Uterus (tissue), 4 donors: ENCODE measurements around the gene SPIB. TPM values are rescaled to one million over a fixed set of nuclear protein-coding genes. Genes with fewer than 3 reads are reported as not detected.
A peak's percentile ranks its signal among the peaks of the same experiment; 100 is the strongest.

ENCODE experiments used
- DNase-seq, 2 donors: peaks; one replicate each; pipeline ENCODE4 v3.0.0-alpha.2; 2019 to 2020
- H3K27ac ChIP-seq, 2 donors: fragments of 200-600 bp; sonication (generic); 1 replicate in 1 of 2; 2 replicates in 1 of 2; pipeline ENCODE4 v1.5.1; 2016 to 2018
- H3K27me3 ChIP-seq, 2 donors: fragments of 200-600 bp; sonication (generic); one replicate each; pipeline ENCODE4 v1.5.1; 2018 to 2019; ENCODE audit warnings: control low read depth in 1 of 2
- H3K36me3 ChIP-seq, 2 donors: fragments of 200-600 bp; sonication (generic); one replicate each; pipeline ENCODE4 v1.5.1; 2019; ENCODE audit warnings: control low read depth in 1 of 2
- H3K4me1 ChIP-seq, 2 donors: fragments of 200-600 bp; sonication (generic); one replicate each; pipeline ENCODE4 v1.5.1; 2018 to 2019; ENCODE audit warnings: control low read depth in 1 of 2
- H3K4me3 ChIP-seq, 2 donors: fragments of 200-600 bp; sonication (generic); 1 replicate in 1 of 2; 2 replicates in 1 of 2; pipeline ENCODE4 v1.5.1; 2018 to 2019; ENCODE audit warnings: mild to moderate bottlenecking in 1 of 2
- H3K9me3 ChIP-seq, 2 donors: fragments of 200-600 bp; sonication (generic); one replicate each; pipeline ENCODE4 v1.5.1; 2019; ENCODE audit warnings: control low read depth in 1 of 2
- CTCF ChIP-seq, 4 experiments: fragments of 200-600 bp in 2 of 4; fragments of 450-650 bp in 2 of 4; sonication (generic) in 2 of 4; IDR thresholded peaks; one replicate each; pipeline ENCODE4 v1.5.1; 2016 to 2019; ENCODE audit warnings: antibody characterized with exemption in 4 of 4, mild to moderate bottlenecking in 2 of 4, moderate library complexity in 1 of 4
- POLR2A ChIP-seq, 2 donors: fragments of 450-650 bp; IDR thresholded peaks; one replicate each; pipeline ENCODE4 v1.6.1; 2016; ENCODE audit warnings: antibody characterized with exemption in 2 of 2, mild to moderate bottlenecking in 1 of 2, moderate library complexity in 1 of 2
- intact Hi-C: fragments of 100-400 bp; cut with DNase I; formaldehyde crosslinking; loops from one replicate; pipeline ENCODE4 v1.15.1; 2023; ENCODE audit warnings: low total_unique reads
- total RNA-seq, 4 donors: library from RNA; depleted of rRNA in 3 of 4; stranded (reverse); fragments of >200 nt in 3 of 4; gene quantifications; one replicate each; pipeline versions ENCODE4 v1.1.0 to v1.2.4, GENCODE V29; 2014 to 2023
- donor health status: DM: yes; HTN: yes; CAD: no.

The SPIB gene
- total RNA-seq, 4 donors from 2014 or later, result under 0.01 to 2.1 TPM; not detected in 2

GRCh38 chr19:50431343-50432220 is 12.8 kb downstream of the SPIB start:
- Histone ChIP-seq H3K36me3 (no peaks in the 10 kb centered on the region), H3K4me3 (peak overlapping the region; percentile 36 to 42), H3K27me3 (peaks cover 0 to 7% of the 10 kb centered on the region in 2 donors), H3K4me1 (no peaks in the 10 kb centered on the region), H3K27ac (peak overlapping the region in 1 of 2 donors; percentile 20), H3K9me3 (no peaks in the 10 kb centered on the region)
- TF ChIP-seq CTCF (IDR thresholded peaks at IDR 0.05), result no peak
- TF ChIP-seq POLR2A (IDR thresholded peaks at IDR 0.05), result no peak
- intact Hi-C loops, result no loop called here
- DNase-seq, result peak; percentile 76 to 81

- H3K9me3 ChIP-seq, result no peaks in the 10 kb centered on the region
- no peaks in the 10 kb centered on the region for H3K4me1 ChIP-seq
- H3K4me3 ChIP-seq, result peak within 1 kb of the TSS; percentile 36 to 42
- intact Hi-C loops, result no loop called here
- DNase-seq, result no peak
- H3K27me3 ChIP-seq, result peaks cover 0 to 7% of the 10 kb centered on the region in 2 donors
- H3K27ac ChIP-seq, result no peak within 1 kb of the TSS
- no peak for TF ChIP-seq POLR2A (IDR thresholded peaks at IDR 0.05)
- no peak for TF ChIP-seq CTCF (IDR thresholded peaks at IDR 0.05)
- H3K36me3 ChIP-seq, result no peaks in the 10 kb centered on the region
Measured at GRCh38 chr19:50432221-50433028, 13.7 kb downstream of the SPIB start, which contains the start of gene MYBPC2. TSS of gene MYBPC2 (plus strand) at chr19:50432892. CDS start at chr19:50432954, 62 bp downstream.

GRCh38 chr19:50433201-50434180 is 14.8 kb downstream of the SPIB start:
- Histone ChIP-seq H3K27ac (no peak overlapping the region), H3K36me3 (no peaks in the 10 kb centered on the region), H3K4me3 (no peak overlapping the region), H3K9me3 (no peaks in the 10 kb centered on the region), H3K4me1 (no peaks in the 10 kb centered on the region), H3K27me3 (peaks cover 0 to 7% of the 10 kb centered on the region in 2 donors)
- intact Hi-C loops, result no loop called here
- DNase-seq, result no peak
- TF ChIP-seq CTCF (IDR thresholded peaks at IDR 0.05), result no peak
- no peak for TF ChIP-seq POLR2A (IDR thresholded peaks at IDR 0.05)

GRCh38 chr19:50434525-50434924 is 15.8 kb downstream of the SPIB start:
- peaks cover 0 to 7% of the 10 kb centered on the region in 2 donors for H3K27me3 ChIP-seq
- H3K27ac ChIP-seq, result no peak overlapping the region
- no peak for TF ChIP-seq POLR2A (IDR thresholded peaks at IDR 0.05)
- no peaks in the 10 kb centered on the region for H3K4me1 ChIP-seq
- no peak for DNase-seq
- H3K36me3 ChIP-seq, result no peaks in the 10 kb centered on the region
- intact Hi-C loops, result no loop called here
- H3K9me3 ChIP-seq, result no peaks in the 10 kb centered on the region
- no peak overlapping the region for H3K4me3 ChIP-seq

DNA sequence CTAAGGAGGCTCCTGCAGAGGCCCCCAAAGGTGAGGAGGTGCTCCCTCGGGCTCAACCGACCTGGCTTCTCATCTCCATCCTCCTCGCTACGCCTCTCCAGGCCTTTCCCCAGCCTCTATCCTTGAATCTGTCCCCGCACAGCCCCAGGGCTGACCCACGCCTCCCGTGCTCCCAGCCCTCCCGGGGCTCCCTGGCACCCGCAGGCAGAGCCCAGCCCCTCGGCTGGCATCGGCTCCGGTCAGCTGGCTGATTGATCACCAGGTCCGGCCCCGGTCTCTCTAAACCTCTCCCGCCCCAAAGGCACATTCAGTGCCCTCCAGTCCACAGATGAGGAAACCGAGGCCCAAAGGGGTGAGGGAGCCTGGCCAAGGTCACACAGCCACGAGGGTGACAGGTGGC is 16.5 kb downstream of the SPIB start:
- Histone ChIP-seq H3K4me1 (no peaks in the 10 kb centered on the region), H3K27ac (no peak overlapping the region), H3K36me3 (no peaks in the 10 kb centered on the region), H3K27me3 (peaks cover 0 to 7% of the 10 kb centered on the region in 2 donors), H3K9me3 (no peaks in the 10 kb centered on the region), H3K4me3 (no peak overlapping the region)
- intact Hi-C loops, result no loop called here
- no peak for TF ChIP-seq POLR2A (IDR thresholded peaks at IDR 0.05)
- TF ChIP-seq CTCF (IDR thresholded peaks at IDR 0.05), result no peak
- no peak for DNase-seq
